ENCODE measurements around the gene CNGA3.

CNGA3 gene

GRCh38 chr2:98444436-98445176, 98.3 kb downstream of the CNGA3 start, which contains the start of gene INPP4A:
INPP4A (plus strand) TSS chr2:98444858; CDS start chr2:98520049, 75,191 bp downstream.
- no peak for DNase-seq

GRCh38 chr2:98445177-98445682, 99.0 kb downstream of the CNGA3 start:
- DNase-seq: no peak

- DNase-seq: peak; percentile 2 to 59
These were observed 99.7 kb downstream of the CNGA3 start for GRCh38 chr2:98445683-98446581.

- no peak for DNase-seq
These were observed 100.6 kb downstream of the CNGA3 start for GRCh38 chr2:98446850-98447249.

Data from cerebellar nuclear complex (tissue), 1 donor.